BJ (cell line): ENCODE results near the gene ESRRB. TPM values are rescaled to one million over a fixed set of nuclear protein-coding genes. Genes with fewer than 3 reads are reported as not detected.

Experiments used
- CTCF ChIA-PET: fragments of 350-600 bp; formaldehyde crosslinking; extraction: SDS; loops from one replicate; lab custom pipeline; 2021; ENCODE audit warnings: antibody characterized with exemption, inconsistent platforms; lab: Yijun Ruan, JAX
- POLR2A ChIA-PET: fragments of 300-600 bp; sonication (Branson Sonifier 250); formaldehyde crosslinking; extraction: SDS; loops from one replicate; lab custom pipeline; 2021; ENCODE audit warnings: antibody characterized with exemption; lab: Charles Lee
- DNase-seq: peaks from one replicate; pipeline ENCODE4 v3.0.0-alpha.2; 2011; ENCODE audit warnings: low read depth
- H3K27me3 ChIP-seq: 2 replicates; pipeline ENCODE4 v1.6.0; 2011; ENCODE audit warnings: low read length; ENCODE audit not compliant: control insufficient read depth, insufficient read depth
- H3K36me3 ChIP-seq: 2 replicates; pipeline ENCODE4 v1.5.1; 2011; ENCODE audit warnings: low read length; ENCODE audit not compliant: control insufficient read depth, insufficient read depth
- H3K4me3 ChIP-seq: 2 replicates; pipeline ENCODE4 v1.5.1; 2011; ENCODE audit warnings: low read depth, mild to moderate bottlenecking, control low read depth, low read length
- CTCF ChIP-seq: IDR thresholded peaks from 2 replicates; pipeline ENCODE4 v1.5.1; 2011; ENCODE audit warnings: low read depth, mild to moderate bottlenecking, control low read depth, inconsistent platforms, low read length, moderate library complexity; ENCODE audit not compliant: insufficient read depth
- polyA plus RNA-seq: library from polyadenylated mRNA; depleted of rRNA; stranded (reverse); fragments of >200 nt; gene quantifications from 2 replicates; pipeline ENCODE4 v1.2.3, GENCODE V29; 2011

Gene ESRRB
- polyA plus RNA-seq, 1 experiment = not detected

DNA sequence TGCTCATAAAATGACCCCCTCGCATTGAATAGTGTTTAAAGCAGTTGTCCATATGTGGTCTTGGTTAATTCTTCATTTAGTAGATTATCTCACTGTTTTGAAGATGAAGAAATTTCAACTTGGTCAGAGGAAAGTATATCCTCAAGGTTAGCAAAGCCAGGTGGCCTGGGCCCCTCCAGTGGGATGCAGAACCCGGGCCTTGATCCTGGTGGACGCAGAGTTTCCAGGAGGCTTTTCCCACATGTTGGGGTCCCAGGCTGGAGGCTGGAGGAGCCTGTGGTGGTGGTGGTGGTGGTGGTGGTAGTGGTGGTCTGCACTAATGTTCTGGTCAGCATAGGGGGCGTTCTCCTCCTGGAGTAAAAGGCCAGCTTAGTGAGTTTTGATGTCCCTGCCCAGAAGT, 85.9 kb downstream of the ESRRB start:
- ChIA-PET POLR2A (no interaction called here), CTCF (no interaction called here)
- no peak for TF ChIP-seq CTCF
- Histone ChIP-seq H3K27me3 (no peaks in the 10 kb centered on the region), H3K36me3 (no peaks in the 10 kb centered on the region), H3K4me3 (no peak overlapping the region)
- no peak for DNase-seq

- no peak overlapping the region for H3K4me3 ChIP-seq
- H3K36me3 ChIP-seq = no peaks in the 10 kb centered on the region
- POLR2A ChIA-PET = no interaction called here
- TF ChIP-seq CTCF = no peak
- no peaks in the 10 kb centered on the region for H3K27me3 ChIP-seq
- CTCF ChIA-PET = no interaction called here
- DNase-seq = no peak
Observed at GRCh38 chr14:76462330-76462729, 86.4 kb downstream of the ESRRB start.

DNA sequence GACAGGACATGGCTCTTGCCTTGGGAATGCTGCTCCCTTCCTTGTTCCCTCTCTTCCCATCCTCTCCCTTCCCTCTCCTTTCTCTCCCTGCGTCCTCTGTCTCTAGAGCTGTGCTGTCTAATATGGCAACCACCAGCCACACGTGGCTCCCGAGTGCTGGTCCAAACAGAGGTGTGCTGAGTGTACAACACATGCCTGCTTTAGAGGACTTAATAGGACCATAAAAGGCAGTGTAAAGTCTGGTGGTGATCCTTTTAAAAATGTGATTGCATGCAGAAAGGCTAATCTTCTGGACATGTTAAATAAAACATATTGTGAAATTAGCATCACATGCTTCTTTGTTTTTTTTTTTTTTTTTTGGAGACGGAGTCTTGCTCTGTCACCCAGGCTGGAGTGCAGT, 87.2 kb downstream of the ESRRB start:
- ChIA-PET POLR2A (no interaction called here), CTCF (no interaction called here)
- Histone ChIP-seq H3K4me3 (no peak overlapping the region), H3K36me3 (no peaks in the 10 kb centered on the region), H3K27me3 (no peaks in the 10 kb centered on the region)
- no peak for TF ChIP-seq CTCF
- no peak for DNase-seq

DNA sequence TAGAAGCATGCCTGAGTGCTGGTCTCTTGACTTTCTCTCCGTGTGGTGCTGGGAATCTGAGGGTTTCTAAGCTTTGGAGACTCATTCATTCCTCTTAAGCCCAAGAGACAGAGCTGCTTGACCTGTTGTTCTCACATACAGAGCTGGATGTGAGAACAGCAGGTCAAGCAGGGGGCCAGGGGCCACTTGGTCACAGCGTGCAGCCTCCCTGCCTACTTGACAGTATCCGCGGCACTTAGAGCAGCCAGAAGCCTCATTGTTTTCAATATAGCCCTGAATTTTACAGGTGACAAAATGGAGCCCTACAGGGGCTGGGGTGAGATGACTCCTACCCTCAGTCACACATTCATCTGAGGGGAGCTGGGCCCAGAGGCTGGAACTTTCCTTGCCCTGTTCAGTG, 88.9 kb downstream of the ESRRB start:
- ChIA-PET POLR2A (no interaction called here), CTCF (no interaction called here)
- no peaks in the 10 kb centered on the region for H3K36me3 ChIP-seq
- H3K27me3 ChIP-seq = no peaks in the 10 kb centered on the region
- H3K4me3 ChIP-seq = no peak overlapping the region
- no peak for DNase-seq
- TF ChIP-seq CTCF = no peak

GRCh38 chr14:76465664-76466063, 89.7 kb downstream of the ESRRB start:
- TF ChIP-seq CTCF = no peak
- CTCF ChIA-PET = interaction anchor here (2.1 kb wide), 1 partner anchor 10 kb away, joined by 5 read pairs; no protein-coding TSS in a partner anchor

More at GRCh38 chr14:76465664-76466063, 89.7 kb downstream of the ESRRB start:
- POLR2A ChIA-PET = no interaction called here
- DNase-seq = no peak
- Histone ChIP-seq H3K27me3 (no peaks in the 10 kb centered on the region), H3K4me3 (no peak overlapping the region), H3K36me3 (no peaks in the 10 kb centered on the region)
